IMR-90 (cell line): ENCODE data around the gene ZMAT5. TPM values are rescaled to one million over a fixed set of nuclear protein-coding genes. Genes with fewer than 3 reads are reported as not detected.

Experiments used
- ATAC-seq: fragments of 200-7000 bp; cut with Tn5 transposase; 2 replicates; pipeline ENCODE4 v1.9.1; 2020; ENCODE audit warnings: low read depth, mild to moderate bottlenecking, moderate library complexity
- BruUV-seq: library from RNA; stranded (reverse); fragments of 400-500 nt; replicated peaks from 2 replicates; lab custom pipeline; 2021; lab: Mats Ljungman, UMichigan
- CTCF ChIA-PET: fragments of 300-600 bp; formaldehyde crosslinking; extraction: SDS; loops from one replicate; lab custom pipeline; 2021; ENCODE audit warnings: antibody characterized with exemption; lab: Yijun Ruan, JAX
- POLR2A ChIA-PET: fragments of 300-600 bp; sonication (Branson Sonifier 250); formaldehyde crosslinking; loops from one replicate; lab custom pipeline; 2022; ENCODE audit warnings: antibody characterized with exemption; ENCODE audit not compliant: unreplicated experiment; lab: Charles Lee
- DNase-seq: peaks from one replicate; pipeline ENCODE4 v3.0.0; 2013
- H2AFZ ChIP-seq: replicated peaks from 2 replicates; pipeline ENCODE3; 2013; ENCODE audit warnings: low read length, mild to moderate bottlenecking; ENCODE audit not compliant: poor library complexity
- H2AK5ac ChIP-seq: 2 replicates; pipeline ENCODE4 v1.6.1; 2013; ENCODE audit warnings: low read depth, low read length, inconsistent platforms
- H2AK9ac ChIP-seq: replicated peaks from 2 replicates; pipeline ENCODE3; 2013; ENCODE audit warnings: mild to moderate bottlenecking, low read depth, low read length, moderate library complexity; ENCODE audit not compliant: poor library complexity
- H2BK120ac ChIP-seq: 2 replicates; pipeline ENCODE4 v1.6.1; 2013; ENCODE audit warnings: low read depth, low read length, inconsistent platforms
- H2BK15ac ChIP-seq: 3 replicates; pipeline ENCODE4 v1.6.1; 2013; ENCODE audit warnings: low read depth, low read length, inconsistent platforms
- H2BK20ac ChIP-seq: 2 replicates; pipeline ENCODE4 v1.6.1; 2013; ENCODE audit warnings: low read depth, mild to moderate bottlenecking, inconsistent platforms, low read length, moderate library complexity
- H2BK5ac ChIP-seq: 2 replicates; pipeline ENCODE4 v1.6.1; 2013; ENCODE audit warnings: mild to moderate bottlenecking, low read depth, low read length, inconsistent platforms; ENCODE audit not compliant: poor library complexity, severe bottlenecking
- H3K14ac ChIP-seq: replicated peaks from 2 replicates; pipeline ENCODE4 v1.6.1; 2013; ENCODE audit warnings: low read depth, low read length, inconsistent platforms
- H3K18ac ChIP-seq: 2 replicates; pipeline ENCODE4 v1.6.1; 2013; ENCODE audit warnings: low read depth, low read length, control low read depth
- H3K23ac ChIP-seq: 2 replicates; pipeline ENCODE4 v1.6.1; 2013; ENCODE audit warnings: low read depth, low read length, inconsistent platforms
- H3K27ac ChIP-seq: 2 replicates; pipeline ENCODE4 v1.5.1; 2013; ENCODE audit warnings: mild to moderate bottlenecking, control low read depth, low read length; ENCODE audit not compliant: insufficient read depth
- H3K27me3 ChIP-seq: 2 replicates; pipeline ENCODE4 v1.6.1; 2013; ENCODE audit warnings: low read length; ENCODE audit not compliant: control insufficient read depth, insufficient read depth
- H3K36me3 ChIP-seq: 2 replicates; pipeline ENCODE4 v1.6.1; 2013; ENCODE audit warnings: low read length, mixed read lengths; ENCODE audit not compliant: control insufficient read depth, insufficient read depth
- H3K4ac ChIP-seq: 2 replicates; pipeline ENCODE4 v1.6.1; 2013; ENCODE audit warnings: low read depth, low read length, inconsistent platforms
- H3K4me1 ChIP-seq: 2 replicates; pipeline ENCODE4 v1.6.1; 2013; ENCODE audit warnings: low read length, mixed read lengths; ENCODE audit not compliant: control insufficient read depth, insufficient read depth
- H3K4me2 ChIP-seq: 2 replicates; pipeline ENCODE4 v1.6.1; 2013; ENCODE audit warnings: low read depth, mild to moderate bottlenecking, control low read depth, low read length, moderate library complexity
- H3K4me3 ChIP-seq: 2 replicates; pipeline ENCODE4 v1.5.1; 2013; ENCODE audit warnings: low read depth, mild to moderate bottlenecking, control low read depth, low read length, moderate library complexity; ENCODE audit not compliant: insufficient read depth
- H3K56ac ChIP-seq: 2 replicates; pipeline ENCODE4 v1.6.1; 2013; ENCODE audit warnings: low read length, inconsistent platforms; ENCODE audit not compliant: insufficient read depth; ENCODE audit errors: extremely low read depth
- H3K79me1 ChIP-seq, 2 experiments: 2 replicates each; pipeline ENCODE4 v1.6.1; 2013; ENCODE audit warnings: low read length in 2 of 2, inconsistent platforms in 1 of 2, low read depth in 1 of 2
- H3K9ac ChIP-seq: 2 replicates; pipeline ENCODE4 v1.6.1; 2013; ENCODE audit warnings: low read depth, low read length, control low read depth
- H3K9me1 ChIP-seq: 2 replicates; pipeline ENCODE4 v1.6.1; 2013; ENCODE audit warnings: low read length, inconsistent platforms; ENCODE audit not compliant: insufficient read depth
- H3K9me3 ChIP-seq: 2 replicates; pipeline ENCODE4 v1.6.1; 2013; ENCODE audit warnings: low read length; ENCODE audit not compliant: control insufficient read depth, insufficient read depth
- H4K20me1 ChIP-seq: 2 replicates; pipeline ENCODE4 v1.6.1; 2013; ENCODE audit warnings: low read length, inconsistent platforms; ENCODE audit not compliant: insufficient read depth
- H4K5ac ChIP-seq: 2 replicates; pipeline ENCODE4 v1.6.1; 2013; ENCODE audit warnings: mild to moderate bottlenecking, low read depth, low read length, control low read depth
- H4K8ac ChIP-seq, 2 experiments: 2 replicates each; pipeline ENCODE4 v1.6.1; 2013; ENCODE audit warnings: low read depth in 2 of 2, low read length in 2 of 2, control low read depth in 1 of 2, inconsistent platforms in 1 of 2
- H4K91ac ChIP-seq: 2 replicates; pipeline ENCODE4 v1.6.1; 2013; ENCODE audit warnings: low read depth, low read length, inconsistent platforms; ENCODE audit not compliant: insufficient read depth
- BHLHE40 ChIP-seq: fragments of 150-350 bp; IDR thresholded peaks from 2 replicates; pipeline ENCODE4 v1.6.1; 2016; ENCODE audit warnings: mild to moderate bottlenecking, low read depth, low read length
- CEBPB ChIP-seq: IDR thresholded peaks from 2 replicates; pipeline ENCODE4 v1.6.1; 2012; ENCODE audit warnings: low read depth, low read length, improper control_type of control experiment
- CHD1 ChIP-seq: IDR thresholded peaks from 2 replicates; pipeline ENCODE4 v1.6.1; 2012; ENCODE audit warnings: low read depth, low read length, improper control_type of control experiment
- CTCF ChIP-seq: conservative IDR thresholded peaks from 2 replicates; pipeline ENCODE4 v1.5.1; 2012; ENCODE audit warnings: mild to moderate bottlenecking, low read depth, low read length, improper control_type of control experiment
- ELK1 ChIP-seq: fragments of 150-350 bp; IDR thresholded peaks from 2 replicates; pipeline ENCODE4 v1.6.1; 2016; ENCODE audit warnings: low read depth, mild to moderate bottlenecking, low read length, moderate library complexity, borderline replicate concordance
- FOS ChIP-seq: fragments of 150-350 bp; IDR thresholded peaks from 2 replicates; pipeline ENCODE4 v1.6.1; 2016; ENCODE audit warnings: low read depth, low read length
- MAFK ChIP-seq: IDR thresholded peaks from 2 replicates; pipeline ENCODE4 v1.6.1; 2012; ENCODE audit warnings: low read depth, low read length, improper control_type of control experiment
- MAZ ChIP-seq: IDR thresholded peaks from 2 replicates; pipeline ENCODE4 v1.6.1; 2012; ENCODE audit warnings: low read depth, mild to moderate bottlenecking, low read length, improper control_type of control experiment, moderate library complexity, borderline replicate concordance
- MXI1 ChIP-seq: IDR thresholded peaks from 2 replicates; pipeline ENCODE4 v1.6.1; 2012; ENCODE audit warnings: low read depth, mild to moderate bottlenecking, low read length, moderate library complexity, borderline replicate concordance
- NFE2L2 ChIP-seq: fragments of 150-350 bp; IDR thresholded peaks from 2 replicates; pipeline ENCODE4 v1.6.1; 2016; ENCODE audit warnings: low read depth, mild to moderate bottlenecking, low read length
- POLR2A ChIP-seq: IDR thresholded peaks from 2 replicates; pipeline ENCODE4 v1.6.1; 2012; ENCODE audit warnings: mild to moderate bottlenecking, low read depth, low read length
- RAD21 ChIP-seq: IDR thresholded peaks from 2 replicates; pipeline ENCODE4 v1.6.1; 2012; ENCODE audit warnings: low read length, improper control_type of control experiment
- RCOR1 ChIP-seq: IDR thresholded peaks from 2 replicates; pipeline ENCODE4 v1.6.1; 2012; ENCODE audit warnings: mild to moderate bottlenecking, low read length, improper control_type of control experiment; ENCODE audit not compliant: insufficient replicate concordance
- RFX5 ChIP-seq: IDR thresholded peaks from 2 replicates; pipeline ENCODE4 v1.8.0; 2012; ENCODE audit warnings: low read depth, mild to moderate bottlenecking, low read length, moderate library complexity
- SMC3 ChIP-seq: fragments of 150-350 bp; IDR thresholded peaks from 2 replicates; pipeline ENCODE4 v1.6.1; 2016; ENCODE audit warnings: low read depth, mild to moderate bottlenecking, antibody characterized with exemption, low read length, moderate library complexity
- USF2 ChIP-seq: fragments of 150-350 bp; IDR thresholded peaks from 2 replicates; pipeline ENCODE4 v1.6.1; 2017; ENCODE audit warnings: mild to moderate bottlenecking, antibody characterized with exemption, low read length, low read depth
- WGBS, 2 experiments: methylation state at CpG; one replicate each; pipeline versions ENCODE4 v1.1.5 to v1.1.7; 2013; ENCODE audit warnings: missing lambda C conversion rate in 2 of 2; ENCODE audit not compliant: insufficient read length in 1 of 2; ENCODE audit errors: extremely low coverage in 2 of 2; 5-methylcytosine and 5-hydroxymethylcytosine counted together
- dilution Hi-C: fragments of 300-500 bp; cut with HindIII; formaldehyde crosslinking; loops from one replicate; pipeline ENCODE4 v1.14.3; 2018; ENCODE audit warnings: low sequenced_read_pairs; ENCODE audit not compliant: unreplicated experiment
- in situ Hi-C: fragments of 300-500 bp; cut with MboI; formaldehyde crosslinking; loops from 3 replicates; pipeline ENCODE4 v1.14.3; 2019; ENCODE audit warnings: low sequenced_read_pairs, inconsistent platforms, mixed read lengths
- intact Hi-C: fragments of 100-400 bp; cut with micrococcal nuclease; formaldehyde crosslinking; loops from 2 replicates; pipeline ENCODE4 v1.10.0; 2022
- polyA plus RNA-seq, 3 experiments: library from polyadenylated mRNA; depleted of rRNA; stranded (reverse); fragments of >200 nt; gene quantifications; 2 replicates each; pipeline ENCODE4 v1.2.3, GENCODE V29; 2012; ENCODE audit warnings: low replicate concordance in 1 of 3
- total RNA-seq: library from RNA; depleted of rRNA; stranded (reverse); fragments of >200 nt; gene quantifications from 2 replicates; pipeline ENCODE4 v1.2.3, GENCODE V29; 2012

Gene ZMAT5
- total and polyA plus RNA-seq, 2 of the 4 experiments (the other 2 are of a cell fraction) = 21.7 to 31.8 TPM

- ChIA-PET POLR2A (no interaction called here), CTCF (no interaction called here)
- no peak overlapping the region for H2BK20ac ChIP-seq
- no peak overlapping the region for H3K4me3 ChIP-seq
- DNase-seq = no peak
- H2BK120ac ChIP-seq = no peak overlapping the region
- no peaks in the 10 kb centered on the region for H4K20me1 ChIP-seq
- in situ Hi-C loops (no loop called here), intact Hi-C loops (no loop called here), dilution Hi-C loops (no loop called here)
- no peak overlapping the region for H3K4ac ChIP-seq
- no peaks in the 10 kb centered on the region for H3K27me3 ChIP-seq
- H3K23ac ChIP-seq = no peak overlapping the region
- no peak overlapping the region for H4K91ac ChIP-seq
- TF ChIP-seq RFX5 (no peak), MXI1 (no peak), BHLHE40 (no peak), CEBPB (no peak), POLR2A (no peak), USF2 (no peak), CTCF (no peak), RAD21 (no peak), ELK1 (no peak), MAFK (no peak), MAZ (no peak), CHD1 (no peak), SMC3 (no peak), RCOR1 (no peak), NFE2L2 (no peak), FOS (no peak)
- H4K8ac ChIP-seq = no peak overlapping the region
- WGBS, 2 experiments = no CpG with 5 or more reads among the region's 2 CpGs
- peaks cover 65% of the 10 kb centered on the region for H3K36me3 ChIP-seq
- no peak overlapping the region for H3K56ac ChIP-seq
- peaks cover 1% of the 10 kb centered on the region; the same call in 1 of the 2 replicates for H3K4me1 ChIP-seq
- H3K9ac ChIP-seq = no peak overlapping the region
- no peak overlapping the region for H2BK15ac ChIP-seq
- no peak overlapping the region for H2BK5ac ChIP-seq
- no peak overlapping the region for H4K5ac ChIP-seq
- BruUV-seq = no TSS peak
- no peaks in the 10 kb centered on the region for H3K9me3 ChIP-seq
- no peak overlapping the region for H3K14ac ChIP-seq
- no peak for ATAC-seq
- H3K9me1 ChIP-seq = no peaks in the 10 kb centered on the region
- no peak overlapping the region for H2AFZ ChIP-seq
- H3K27ac ChIP-seq = no peak overlapping the region
- no peak overlapping the region for H2AK5ac ChIP-seq
- no peak overlapping the region for H3K4me2 ChIP-seq
- no peak overlapping the region for H2AK9ac ChIP-seq
- no peak overlapping the region for H3K18ac ChIP-seq
- H3K79me1 ChIP-seq = no peaks in the 10 kb centered on the region; a peak in 1 of 4 replicates
Measured at GRCh38 chr22:29810216-29810615, 43.4 kb upstream of the ZMAT5 start.
